ACHN (cell line): ENCODE results near the gene ZNF296.

Source experiments
- DNase-seq: peaks from one replicate; pipeline ENCODE4 v3.0.0-alpha.2; 2015
- in situ Hi-C: cut with HindIII; loops from 2 replicates; pipeline ENCODE4 v1.10.0; 2017; ENCODE audit warnings: low sequenced_read_pairs, low pct_ligation_motif_present, low pct_unique_long_range_greater_than_20kb

Gene ZNF296

GRCh38 chr19:45104658-45105349 is 28.5 kb upstream of the ZNF296 start:
- in situ Hi-C loops: no loop called here
- no peak for DNase-seq

GRCh38 chr19:45103508-45104319 is 27.4 kb upstream of the ZNF296 start:
- DNase-seq: no peak
- in situ Hi-C loops: no loop called here

- no peak for DNase-seq
Observed at GRCh38 chr19:45103156-45103507, 26.9 kb upstream of the ZNF296 start.

GRCh38 chr19:45102481-45102880 is 26.2 kb upstream of the ZNF296 start:
- in situ Hi-C loops: no loop called here
- DNase-seq: no peak

More at GRCh38 chr19:45103156-45103507, 26.9 kb upstream of the ZNF296 start:
- in situ Hi-C loops: no loop called here

GRCh38 chr19:45101806-45102205 is 25.5 kb upstream of the ZNF296 start:
- no peak for DNase-seq
- in situ Hi-C loops: no loop called here

GRCh38 chr19:45100846-45101252 is 24.6 kb upstream of the ZNF296 start:
- in situ Hi-C loops: no loop called here

GRCh38 chr19:45100201-45100600 is 23.9 kb upstream of the ZNF296 start:
- no peak for DNase-seq
- in situ Hi-C loops: no loop called here

More at GRCh38 chr19:45100846-45101252, 24.6 kb upstream of the ZNF296 start:
- DNase-seq: no peak

- DNase-seq: no peak
- in situ Hi-C loops: no loop called here
Observed at GRCh38 chr19:45099467-45100191, 23.4 kb upstream of the ZNF296 start.

- DNase-seq: no peak
- in situ Hi-C loops: no loop called here
Observed at GRCh38 chr19:45098521-45099466, 22.5 kb upstream of the ZNF296 start.

GRCh38 chr19:45097776-45098520 is 21.7 kb upstream of the ZNF296 start:
- peak; percentile 88 for DNase-seq
- in situ Hi-C loops: no loop called here

- in situ Hi-C loops: no loop called here
- no peak for DNase-seq
Observed at GRCh38 chr19:45097450-45097775, 21.1 kb upstream of the ZNF296 start.

GRCh38 chr19:45096700-45097099 is 20.4 kb upstream of the ZNF296 start:
- in situ Hi-C loops: no loop called here
- DNase-seq: no peak

- DNase-seq: no peak
- in situ Hi-C loops: no loop called here
Observed at GRCh38 chr19:45095496-45096413, 19.5 kb upstream of the ZNF296 start.

- in situ Hi-C loops: no loop called here
- no peak for DNase-seq
Observed at GRCh38 chr19:45094707-45095106, 18.4 kb upstream of the ZNF296 start.

GRCh38 chr19:45094137-45094536 is 17.9 kb upstream of the ZNF296 start:
- DNase-seq: no peak
- in situ Hi-C loops: no loop called here

GRCh38 chr19:45092747-45093678 is 16.7 kb upstream of the ZNF296 start, which contains the start of gene PPP1R37:
TSS of gene PPP1R37 (plus strand) at chr19:45093179. CDS start at chr19:45093326, 147 bp downstream.
- peak; percentile 96 for DNase-seq
- in situ Hi-C loops: no loop called here
